Right ventricle myocardium superior (tissue), 1 donor: ENCODE measurements around the gene SUSD1. TPM values are rescaled to one million over a fixed set of nuclear protein-coding genes. Genes with fewer than 3 reads are reported as not detected.

Experiments used
- ATAC-seq: fragments of 200-7000 bp; cut with Tn5 transposase; one replicate; pipeline ENCODE4 v1.9.1; 2020; ENCODE audit warnings: mild to moderate bottlenecking; ENCODE audit not compliant: poor library complexity
- DNase-seq: peaks from one replicate; pipeline ENCODE4 v3.0.0-alpha.2; 2020
- intact Hi-C: fragments of 100-400 bp; cut with DNase I; formaldehyde crosslinking; loops from one replicate; pipeline ENCODE4 v1.11.2; 2022
- total RNA-seq: library from RNA; stranded (reverse); fragmentation: NEBNext Ultra II Directional; extraction: Animal tissue kit (Norgen Biotek cat#: 25700); gene quantifications from one replicate; pipeline ENCODE4 v1.2.1, GENCODE V29; 2021
- donor health status: DM: no; HTN: yes; CAD: no; lungs with severe emphysema.

The SUSD1 gene
- total RNA-seq, 1 donor from 2014 or later: 6.4 TPM

DNA sequence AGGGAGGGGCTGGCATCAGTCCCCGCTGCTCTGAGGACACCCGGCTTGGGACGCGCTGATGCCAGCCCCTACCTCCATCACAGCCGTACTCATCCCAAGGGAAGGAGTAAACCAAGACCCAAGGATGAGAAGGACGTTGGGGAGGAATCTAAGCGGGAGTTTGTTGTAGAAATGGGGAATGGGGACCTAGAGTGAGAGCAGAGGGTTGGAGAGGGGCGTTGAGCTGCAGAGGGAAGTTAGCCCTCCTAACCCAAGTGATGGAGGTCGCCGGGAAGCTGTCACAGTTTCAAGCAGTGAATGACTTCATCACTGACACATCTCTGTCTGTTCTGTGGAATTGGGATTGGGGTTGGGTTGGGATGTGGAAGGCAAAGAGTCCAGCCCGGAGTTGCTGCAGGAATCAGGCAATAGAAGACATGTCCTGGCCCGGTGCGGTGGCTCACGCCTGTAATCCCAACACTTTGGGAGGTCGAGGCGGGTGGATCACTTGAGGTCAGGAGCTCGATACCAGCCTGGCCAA lies 759 bp upstream of the SUSD1 start:
- intact Hi-C loops: no loop called here
- no peak for DNase-seq
- no peak for ATAC-seq

DNA sequence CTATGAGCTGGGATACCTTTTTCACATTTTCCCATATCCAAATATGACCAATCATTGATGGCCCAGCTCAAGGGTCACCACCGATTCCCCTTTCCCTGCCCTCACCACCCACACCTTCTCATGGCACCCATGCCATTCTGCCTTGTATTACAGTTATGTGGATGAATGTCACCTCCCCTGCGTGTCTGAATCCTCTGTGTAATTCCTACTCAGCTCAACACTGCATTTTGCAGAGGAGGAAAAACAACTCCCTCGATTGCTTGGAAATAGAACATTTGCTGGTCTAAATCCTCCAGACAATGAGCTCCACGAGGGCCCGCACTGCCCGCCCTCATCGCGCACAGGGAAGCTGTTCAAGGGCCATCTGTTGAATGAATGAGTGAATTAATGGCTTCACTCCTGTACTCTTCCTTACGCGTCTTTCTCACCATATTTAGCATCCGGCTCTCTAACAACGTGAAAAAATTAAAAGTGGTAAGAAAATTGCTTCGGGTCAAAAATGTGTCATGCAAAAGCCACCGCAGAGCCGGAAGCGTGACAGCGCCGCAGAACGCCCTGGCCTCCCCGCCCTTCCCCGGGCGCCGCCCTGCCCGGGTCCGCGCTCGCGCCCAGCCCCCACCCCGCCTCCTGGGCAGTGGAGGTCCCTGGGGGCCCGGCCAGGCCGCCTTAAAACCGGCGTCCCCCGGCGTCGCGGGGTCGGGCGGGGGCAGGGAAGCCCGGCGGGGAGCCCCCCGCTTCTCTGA lies 704 bp downstream of the SUSD1 start:
- peak; percentile 88 for DNase-seq
- peak; percentile 90 for ATAC-seq
- intact Hi-C loops: no loop called here

DNA sequence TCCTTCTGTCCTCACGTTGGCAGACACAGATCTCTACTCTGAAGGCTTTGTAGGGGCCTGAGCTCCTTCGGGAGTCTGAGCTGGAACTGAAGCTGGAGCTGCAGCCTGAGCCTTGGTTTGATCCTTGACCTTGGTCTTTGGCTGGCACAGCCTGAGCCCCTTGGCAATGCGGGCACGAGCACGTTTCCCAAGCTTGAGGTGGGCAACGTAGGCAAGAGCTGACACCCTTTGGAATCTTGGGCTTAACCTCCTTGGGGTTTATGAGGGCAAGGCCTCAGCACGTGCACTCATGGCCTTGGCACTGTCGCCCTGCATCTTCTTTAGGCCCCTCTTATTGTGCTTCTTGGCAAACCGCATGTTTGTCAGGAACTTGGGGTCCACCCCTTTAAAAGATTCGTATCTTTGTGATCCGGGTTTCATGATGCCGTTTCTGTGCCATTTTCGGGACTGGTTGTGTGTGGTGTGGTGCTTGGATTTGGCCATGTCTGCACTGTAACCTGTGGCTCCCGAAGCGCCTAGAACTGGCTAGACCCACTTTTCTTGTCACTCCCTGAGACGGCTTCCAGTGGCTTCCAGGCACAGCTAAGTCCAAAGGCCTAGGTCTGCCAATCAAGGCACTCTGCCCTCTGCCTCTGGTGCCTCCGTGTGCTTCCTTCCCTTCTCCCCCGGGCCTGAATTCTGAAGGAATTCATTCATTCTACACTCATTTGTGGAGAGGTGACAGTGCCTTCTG lies 1.4 kb downstream of the SUSD1 start:
- no peak for ATAC-seq
- intact Hi-C loops: no loop called here

DNA sequence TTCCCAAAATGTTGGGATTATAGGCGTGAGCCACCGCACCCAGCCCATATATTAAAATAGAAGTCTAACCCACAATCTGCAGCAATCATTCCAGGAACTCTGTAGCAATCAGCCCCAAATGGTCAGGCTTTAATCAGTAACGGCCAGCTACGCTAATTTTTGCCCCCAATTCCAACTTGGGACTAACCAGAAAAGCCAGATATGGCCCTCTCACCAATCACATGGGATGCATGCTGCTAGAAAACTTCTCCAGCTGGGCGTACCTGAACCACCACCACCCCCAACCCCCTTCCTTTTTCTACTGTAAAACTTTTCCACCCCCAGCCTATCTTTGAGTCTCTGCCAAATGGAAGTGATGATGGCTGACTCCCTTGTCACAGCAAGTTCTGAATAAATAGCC lies 4.1 kb downstream of the SUSD1 start:
- DNase-seq (no peak), ATAC-seq (no peak)
- intact Hi-C loops: no loop called here

More for the DNA sequence above, 1.4 kb downstream of the SUSD1 start:
- no peak for DNase-seq

DNA sequence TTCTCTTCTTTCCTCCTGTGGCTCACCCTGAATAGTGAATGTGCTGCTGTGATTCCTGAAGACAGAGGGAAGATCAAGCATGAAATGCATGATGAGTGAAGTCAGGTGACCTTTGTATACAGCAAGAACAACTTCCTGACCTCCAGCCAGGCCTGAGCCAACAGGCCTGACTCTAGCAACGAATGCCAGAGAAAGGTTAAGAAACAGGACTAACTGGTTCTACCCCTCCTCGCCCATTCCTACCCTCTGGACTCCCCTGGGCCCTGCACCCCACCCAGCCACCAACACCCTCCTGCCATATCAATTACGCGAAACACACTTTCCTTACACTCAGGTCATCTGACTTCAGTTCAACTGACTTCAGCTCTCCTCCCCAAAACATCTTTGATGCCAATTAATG lies 4.9 kb downstream of the SUSD1 start:
- intact Hi-C loops: no loop called here
- ATAC-seq (no peak), DNase-seq (no peak)

DNA sequence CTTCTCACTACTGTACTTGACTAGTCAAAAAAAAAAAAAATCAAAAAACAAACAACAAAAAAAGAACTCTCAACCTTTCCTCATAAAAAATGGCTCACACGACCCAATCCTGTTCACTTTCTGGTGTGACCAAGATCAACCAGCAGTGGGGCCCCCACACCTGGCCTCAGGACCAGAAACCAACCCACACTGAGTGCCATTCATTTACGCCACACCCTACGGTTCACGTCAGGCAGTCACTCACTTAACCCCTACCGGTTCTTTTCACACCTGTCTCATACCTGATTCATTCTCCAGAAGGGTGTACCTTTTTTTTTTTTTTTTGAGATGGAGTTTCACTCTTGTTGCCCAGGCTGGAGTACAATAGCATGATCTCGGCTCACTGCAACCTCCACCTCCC lies 5.7 kb downstream of the SUSD1 start:
- DNase-seq: no peak
- intact Hi-C loops: no loop called here
- ATAC-seq: no peak

DNA sequence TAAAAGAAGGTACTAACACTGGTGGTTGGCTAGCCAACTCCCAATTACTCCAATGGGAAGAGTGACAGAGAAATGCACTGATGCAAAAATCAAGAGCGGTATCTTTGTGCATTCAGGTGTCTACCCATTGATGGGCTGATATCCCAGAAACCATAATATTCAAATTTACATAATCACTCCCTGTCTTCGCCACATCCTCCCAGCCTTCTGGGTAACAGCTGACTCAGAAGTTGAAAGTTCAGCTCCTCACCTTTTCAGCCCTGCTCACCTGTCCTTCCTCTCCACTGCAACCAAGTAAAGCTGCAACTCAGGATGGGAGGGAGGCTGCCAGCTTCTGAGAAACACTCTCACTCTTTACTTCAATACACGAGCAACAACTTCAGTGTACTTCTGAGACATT lies 6.9 kb downstream of the SUSD1 start:
- DNase-seq (no peak), ATAC-seq (no peak)
- intact Hi-C loops: no loop called here

DNA sequence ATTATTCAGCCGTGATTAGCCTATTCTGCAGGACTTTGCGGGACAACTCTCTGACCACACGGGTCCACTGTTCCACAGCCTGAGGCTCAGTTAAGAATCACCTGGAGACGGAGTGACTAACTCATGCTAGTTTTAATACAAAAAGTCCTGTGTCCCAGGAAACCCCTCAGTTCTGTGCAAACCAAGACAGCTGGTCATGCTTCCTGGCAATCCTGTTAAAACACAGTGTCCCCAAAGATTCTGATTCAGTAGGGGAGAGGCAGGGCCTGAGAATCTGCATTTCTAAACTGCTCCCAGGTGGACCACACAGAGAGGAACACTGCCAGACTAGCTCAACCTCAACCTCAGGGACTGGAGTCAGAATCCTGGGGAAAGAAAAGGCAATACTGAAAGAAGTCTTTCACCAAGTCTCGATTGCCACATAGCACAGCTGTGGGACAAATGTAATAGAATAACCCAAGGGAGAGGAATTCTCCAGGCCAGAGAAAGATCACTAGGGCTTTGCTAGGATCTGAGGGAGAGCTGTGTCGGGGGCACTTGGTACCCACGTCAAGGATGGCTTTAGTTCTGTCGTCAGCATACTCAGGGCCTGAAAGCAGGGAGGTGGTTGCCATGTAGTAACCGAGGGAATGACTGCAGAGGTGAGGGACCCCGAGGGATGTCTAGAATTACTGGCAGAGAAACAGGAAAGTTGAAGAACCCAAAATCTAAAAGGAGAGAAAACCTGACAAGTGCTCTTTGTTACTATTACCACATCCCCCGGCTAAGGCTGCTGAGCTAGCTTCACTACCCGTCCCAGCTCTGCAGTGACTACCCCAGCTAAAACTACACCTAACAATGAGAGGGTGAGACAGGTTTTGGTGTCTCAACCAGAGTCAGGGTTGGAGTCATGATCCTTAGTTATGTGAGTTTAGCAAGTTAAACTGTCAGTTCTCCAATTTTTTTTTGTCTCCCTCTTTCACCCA lies 8.6 kb downstream of the SUSD1 start:
- intact Hi-C loops: no loop called here
- peak; percentile 90 for ATAC-seq
- no peak for DNase-seq

DNA sequence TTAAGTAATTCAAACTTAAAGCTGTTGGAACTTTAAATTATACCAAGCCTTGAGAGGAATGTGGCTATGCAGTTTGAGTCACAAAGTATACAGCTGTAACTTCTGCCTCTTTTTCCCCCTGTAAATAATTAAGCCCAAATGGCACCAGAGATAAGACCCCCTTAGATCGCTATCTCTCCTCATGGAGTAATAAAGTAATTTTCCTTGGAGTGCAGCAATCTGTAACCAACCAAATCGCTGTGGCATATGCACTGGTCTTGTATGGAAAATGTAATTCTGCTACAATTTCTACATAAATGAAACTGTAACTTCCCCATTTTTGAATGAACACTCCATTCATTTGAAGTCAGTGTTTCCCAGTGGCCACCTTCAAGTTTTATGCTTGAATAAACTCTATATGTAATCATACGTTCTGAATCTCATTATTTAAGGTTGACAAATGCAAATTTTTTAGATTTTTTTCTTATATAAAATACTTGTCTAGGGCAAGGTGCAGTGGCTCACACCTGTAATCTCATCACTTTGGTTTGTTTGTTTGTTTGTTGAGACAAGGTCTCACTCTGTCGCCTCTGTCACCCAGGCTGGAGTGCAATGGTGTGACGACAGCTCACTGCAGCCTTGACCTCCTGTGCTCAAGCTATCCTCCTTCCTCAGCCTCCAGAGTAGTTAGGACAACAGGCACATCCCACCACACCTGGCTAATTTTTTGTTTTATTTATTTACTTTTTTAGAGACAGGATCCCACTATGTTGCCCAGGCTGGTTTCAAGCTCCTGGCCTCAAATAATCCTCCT lies 12.3 kb downstream of the SUSD1 start:
- ATAC-seq (no peak), DNase-seq (no peak)
- intact Hi-C loops: no loop called here

DNA sequence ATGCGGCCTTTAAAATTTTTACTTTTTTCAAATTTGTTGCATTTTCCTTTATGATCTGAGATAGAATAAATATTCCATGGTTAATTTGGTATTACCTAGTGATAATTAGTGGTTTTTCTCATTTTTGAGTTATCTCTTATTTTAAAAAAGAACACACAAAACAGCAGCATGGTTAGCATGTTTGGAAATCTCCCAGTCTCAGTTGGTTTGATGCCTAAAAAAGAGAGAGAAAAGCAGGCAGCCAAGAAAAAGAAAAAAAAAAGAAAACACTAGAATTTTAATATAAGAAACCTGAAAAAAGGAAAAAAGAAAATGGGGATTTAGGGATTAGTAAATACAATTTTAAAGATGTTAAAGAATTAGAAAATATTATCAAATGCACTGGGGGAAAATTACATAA lies 15.3 kb downstream of the SUSD1 start:
- ATAC-seq (no peak), DNase-seq (no peak)
- intact Hi-C loops: no loop called here

DNA sequence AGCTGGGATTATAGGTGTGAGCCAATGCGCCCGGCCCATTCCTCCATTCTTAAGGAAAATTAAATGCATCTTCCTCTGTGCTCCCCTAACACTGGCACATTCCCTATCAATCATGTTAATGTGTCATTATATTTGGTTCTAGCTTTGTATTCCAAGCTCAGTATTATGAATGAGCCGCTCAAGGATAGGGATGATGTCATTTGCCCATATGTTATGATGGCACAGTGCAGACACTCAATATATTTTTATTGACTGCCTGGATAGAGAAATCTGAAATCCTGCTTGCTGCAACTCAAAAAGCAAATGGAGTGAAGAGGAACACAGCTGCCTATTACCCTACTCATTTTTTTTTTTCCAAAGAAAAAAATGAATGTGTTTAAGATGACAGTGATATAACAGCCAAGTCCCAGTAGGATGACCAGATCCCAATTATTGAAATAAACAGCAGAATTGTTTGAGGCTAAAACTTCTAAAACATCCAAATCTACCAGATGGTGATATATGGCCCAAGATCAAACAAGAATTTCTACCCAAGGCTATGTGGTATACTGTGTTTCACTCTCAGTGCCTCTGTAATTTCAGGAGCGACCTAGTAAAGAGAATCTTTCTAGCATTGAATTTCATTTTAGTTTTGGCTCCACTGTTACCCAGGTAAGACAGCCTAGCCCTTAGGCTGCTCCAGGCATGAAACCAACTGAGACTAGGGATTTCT lies 16.3 kb downstream of the SUSD1 start:
- peak; percentile 38 for ATAC-seq
- intact Hi-C loops: no loop called here
- no peak for DNase-seq

DNA sequence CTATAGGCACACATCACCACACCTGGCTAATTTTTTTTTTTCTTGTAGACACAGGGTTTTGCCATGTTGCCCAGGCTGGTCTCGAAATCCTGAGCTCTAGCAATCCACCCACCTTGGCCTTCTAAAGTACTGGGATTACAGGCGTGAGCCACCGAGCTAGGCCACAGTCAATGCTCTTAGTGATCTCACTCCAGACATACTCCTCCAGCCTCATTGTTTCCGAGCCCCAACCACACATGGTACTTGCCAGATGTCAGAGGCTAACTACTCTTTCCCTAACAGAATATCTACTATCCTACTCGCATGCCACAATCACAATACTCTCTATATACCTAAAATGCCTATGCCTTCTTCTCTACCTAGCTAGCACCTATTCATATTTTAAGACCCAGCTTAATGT lies 17.1 kb downstream of the SUSD1 start:
- no peak for DNase-seq
- no peak for ATAC-seq
- intact Hi-C loops: no loop called here

DNA sequence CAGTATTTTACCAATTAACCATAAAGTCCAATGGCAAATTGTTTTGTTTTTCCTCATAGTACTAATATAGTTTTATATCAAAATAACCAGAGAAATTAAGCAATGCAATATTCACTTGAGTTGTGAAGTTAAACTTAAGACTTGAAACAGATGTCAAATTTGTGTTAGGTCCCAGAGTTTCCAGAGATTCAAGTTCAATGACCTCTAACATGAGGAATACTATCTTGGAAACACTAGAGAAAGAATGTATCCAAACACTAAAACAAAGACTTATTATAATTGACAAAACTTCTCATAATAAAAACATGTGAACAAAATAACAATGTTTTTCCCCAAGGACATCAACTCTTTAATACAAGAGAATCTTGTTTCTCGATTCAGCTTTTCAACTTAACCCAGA lies 18.0 kb downstream of the SUSD1 start:
- intact Hi-C loops: no loop called here
- DNase-seq (no peak), ATAC-seq (peak; percentile 56)

DNA sequence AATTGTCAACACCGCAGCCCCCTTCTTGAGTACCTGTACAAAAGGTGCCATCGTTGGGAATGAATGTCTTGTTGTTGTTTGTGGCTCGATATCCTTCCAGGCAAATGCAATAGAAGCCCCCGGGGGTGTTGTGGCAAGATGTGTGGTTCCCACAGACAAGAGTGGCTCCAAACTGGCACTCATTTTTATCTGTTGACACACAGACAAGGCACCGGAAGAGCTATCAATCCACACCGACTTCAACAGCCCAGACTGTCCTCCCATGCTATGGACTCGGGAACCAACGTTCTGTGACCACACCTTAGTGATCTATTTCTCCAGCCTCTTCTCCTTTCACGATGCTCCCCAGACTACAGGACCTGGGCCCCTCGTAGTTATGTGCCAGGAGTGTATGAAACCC lies 25.9 kb downstream of the SUSD1 start:
- intact Hi-C loops: no loop called here
- ATAC-seq (no peak), DNase-seq (no peak)

DNA sequence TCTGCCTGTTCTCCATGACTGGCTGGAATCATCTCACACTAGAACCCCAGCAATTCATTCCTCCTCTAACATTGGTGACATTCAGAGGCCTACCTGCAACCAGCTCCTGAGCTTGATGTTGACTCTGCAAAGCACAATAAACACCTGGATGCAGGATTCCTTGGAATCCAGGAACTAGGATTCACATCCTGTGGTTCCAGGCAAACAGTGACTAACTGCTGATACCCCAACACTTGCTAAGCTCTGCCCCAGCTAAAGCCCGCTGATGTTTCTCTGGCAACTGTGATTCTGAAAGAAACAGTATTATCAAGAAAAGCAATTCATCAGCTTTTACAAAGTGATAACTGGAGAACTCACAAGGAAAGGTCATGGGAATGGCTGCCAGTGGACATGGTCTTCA lies 29.2 kb downstream of the SUSD1 start:
- ATAC-seq (no peak), DNase-seq (no peak)
- intact Hi-C loops: no loop called here

DNA sequence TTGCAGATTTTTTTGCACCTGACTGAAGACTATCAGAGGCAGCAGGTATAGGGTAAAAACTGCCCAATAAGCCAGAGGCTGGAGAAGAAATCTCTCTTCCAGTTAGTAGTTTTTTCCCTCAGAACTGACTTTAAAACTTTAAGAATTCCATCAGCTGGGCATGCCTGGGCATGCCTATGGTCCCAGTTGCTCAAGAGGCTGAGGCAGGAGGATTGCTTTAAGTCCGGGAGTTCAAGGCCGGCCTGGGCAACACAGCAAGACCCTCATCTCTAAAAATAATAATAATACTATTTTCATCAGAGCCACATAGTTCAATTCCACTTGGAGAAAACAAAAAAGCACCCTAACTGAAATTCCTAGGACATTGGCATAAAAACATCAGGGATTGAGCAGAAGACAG lies 30.3 kb downstream of the SUSD1 start:
- intact Hi-C loops: no loop called here

DNA sequence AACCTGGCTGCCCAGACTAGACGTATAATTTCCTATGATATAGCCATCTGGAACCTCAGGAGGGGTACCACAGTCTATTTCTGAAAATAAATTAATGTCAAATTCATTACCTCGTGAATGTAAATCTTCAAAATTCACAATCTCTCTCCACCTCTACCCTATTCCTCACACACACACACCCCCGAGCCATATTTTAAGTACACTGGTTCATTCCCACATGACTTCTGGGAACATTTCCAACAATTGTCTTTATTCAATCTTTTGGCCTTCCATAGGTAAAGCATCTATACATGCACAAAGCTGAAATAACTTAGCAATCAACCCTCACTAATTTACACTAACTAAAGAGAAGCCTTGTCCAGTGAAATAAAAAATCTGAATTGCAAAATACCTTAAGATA lies 32.7 kb downstream of the SUSD1 start:
- DNase-seq (no peak), ATAC-seq (no peak)
- intact Hi-C loops: no loop called here

More for the DNA sequence above, 30.3 kb downstream of the SUSD1 start:
- DNase-seq: no peak
- ATAC-seq: no peak

DNA sequence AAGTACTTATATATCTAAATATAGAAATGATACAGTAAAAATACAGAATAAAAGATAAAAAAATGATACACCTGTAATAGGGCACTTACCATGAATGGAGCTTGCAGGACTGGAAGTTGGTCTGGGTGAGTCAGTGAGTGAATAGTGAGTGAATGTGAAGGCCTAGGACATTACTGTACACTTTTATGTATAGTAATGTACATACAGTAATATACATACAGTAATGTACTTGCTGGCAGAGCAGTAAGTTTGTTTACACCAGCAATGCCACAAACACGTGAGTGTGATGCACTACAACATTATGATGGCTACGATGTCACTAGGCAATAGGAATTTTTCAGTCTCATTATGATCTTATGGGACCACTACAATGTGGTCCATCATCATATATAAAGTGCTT lies 34.2 kb downstream of the SUSD1 start:
- DNase-seq (no peak), ATAC-seq (no peak)
- intact Hi-C loops: no loop called here
